ENCODE measurements around the gene ALG5.

The ALG5 gene

GRCh38 chr13:36979361-36980050 is 19.6 kb downstream of the ALG5 start:
- DNase-seq (ENCODE audit: low read depth in 3 of 3) = no peak

DNA sequence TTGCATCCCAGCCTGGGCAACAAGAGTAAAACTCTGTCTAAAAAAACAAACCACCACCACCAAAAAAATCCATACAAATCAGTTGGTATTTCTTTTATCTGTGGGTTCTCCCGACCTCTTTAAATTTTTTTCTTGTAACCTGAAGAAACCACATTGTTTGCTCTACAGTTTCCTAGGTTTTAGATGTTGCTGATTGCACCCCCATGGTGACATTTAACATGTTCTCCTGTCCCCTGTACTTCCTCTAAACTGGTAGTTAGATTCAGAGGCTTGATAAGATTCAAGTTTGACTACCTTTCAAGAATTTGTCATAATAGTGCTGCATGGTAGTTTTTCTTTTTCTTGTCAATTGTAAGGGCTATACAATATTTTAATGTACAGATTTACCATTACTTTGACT is 24.0 kb downstream of the ALG5 start:
- DNase-seq (ENCODE audit: low read depth in 3 of 3) = no peak

GRCh38 chr13:36973621-36974295 is 25.4 kb downstream of the ALG5 start:
- DNase-seq (ENCODE audit: low read depth in 3 of 3) = no peak

GRCh38 chr13:36973009-36973408 is 26.1 kb downstream of the ALG5 start:
- DNase-seq (ENCODE audit: low read depth in 3 of 3) = no peak

DNA sequence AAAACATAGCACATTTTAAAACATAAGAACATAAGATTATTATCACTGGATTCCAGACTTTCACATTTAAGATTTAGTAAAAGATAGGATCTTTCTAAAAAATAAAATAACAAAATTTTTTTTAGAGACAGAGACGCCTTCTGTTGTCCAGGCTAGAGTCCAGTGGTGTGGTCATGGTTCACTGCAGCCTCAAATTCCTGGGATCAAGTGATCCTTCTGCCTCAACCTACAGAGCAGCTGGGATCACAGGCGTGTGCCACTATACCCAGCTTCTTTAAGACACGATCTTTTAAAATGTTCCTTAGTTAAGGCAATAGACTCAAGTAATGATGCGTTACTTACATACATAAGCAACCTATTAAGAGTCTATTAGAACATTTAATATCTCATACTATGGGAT is 32.7 kb downstream of the ALG5 start:
- DNase-seq (ENCODE audit: low read depth in 3 of 3) = no peak

DNA sequence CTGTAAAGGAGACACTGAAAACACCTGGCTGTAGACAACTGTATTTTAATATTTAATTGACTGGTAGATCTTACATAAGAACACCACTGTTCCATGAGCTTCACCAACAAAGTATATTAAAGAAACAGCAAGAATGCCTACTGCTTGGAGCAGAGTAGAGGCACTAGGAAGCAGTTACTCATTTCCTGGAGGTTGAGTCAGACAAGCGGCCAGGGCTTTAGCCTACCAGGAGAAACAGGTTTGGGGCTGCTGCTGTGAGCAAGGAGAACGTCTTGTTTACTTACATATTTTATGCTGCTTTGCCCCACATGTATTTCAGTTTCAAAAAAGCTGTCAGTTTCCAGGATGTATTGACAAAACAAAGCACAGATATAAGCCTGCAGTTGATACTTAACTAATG is 33.4 kb downstream of the ALG5 start:
- DNase-seq (ENCODE audit: low read depth in 3 of 3) = no peak

DNA sequence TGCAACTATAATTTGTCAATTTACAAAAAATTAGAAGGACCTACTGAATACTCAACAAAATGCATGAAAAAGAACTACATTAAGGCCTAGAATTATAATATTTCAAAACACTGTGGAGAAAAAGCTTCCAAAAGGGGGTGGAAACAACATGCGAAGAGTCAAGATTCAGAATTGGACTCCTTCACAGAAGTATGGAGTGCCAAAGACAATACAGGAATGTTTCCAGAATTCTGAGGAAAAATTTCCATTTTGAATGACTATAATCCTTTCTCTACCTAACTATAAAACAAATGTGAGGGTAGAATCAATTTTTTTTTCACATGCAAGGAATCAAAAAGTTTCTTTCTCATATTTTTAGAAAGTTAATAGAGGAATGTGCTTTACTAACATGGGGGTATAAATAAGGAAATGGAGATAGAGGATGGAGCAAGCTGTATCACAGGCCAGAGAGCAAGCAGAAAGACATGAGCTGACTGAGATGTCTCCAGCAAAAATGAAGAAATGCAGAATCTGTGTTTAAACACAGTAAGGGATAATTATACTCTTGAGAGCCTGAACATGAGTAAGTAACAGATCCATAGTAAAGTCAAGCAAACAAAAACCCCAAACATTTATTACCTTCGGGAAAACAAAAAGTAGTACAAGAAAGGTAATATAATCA is 39.6 kb downstream of the ALG5 start:
- DNase-seq (ENCODE audit: low read depth in 3 of 3) = no peak

- DNase-seq (ENCODE audit: low read depth in 3 of 3) = no peak
These were observed 44.6 kb downstream of the ALG5 start for GRCh38 chr13:36954542-36954941.

GRCh38 chr13:36950920-36951319 is 48.2 kb downstream of the ALG5 start:
- DNase-seq (ENCODE audit: low read depth in 3 of 3) = no peak

DNA sequence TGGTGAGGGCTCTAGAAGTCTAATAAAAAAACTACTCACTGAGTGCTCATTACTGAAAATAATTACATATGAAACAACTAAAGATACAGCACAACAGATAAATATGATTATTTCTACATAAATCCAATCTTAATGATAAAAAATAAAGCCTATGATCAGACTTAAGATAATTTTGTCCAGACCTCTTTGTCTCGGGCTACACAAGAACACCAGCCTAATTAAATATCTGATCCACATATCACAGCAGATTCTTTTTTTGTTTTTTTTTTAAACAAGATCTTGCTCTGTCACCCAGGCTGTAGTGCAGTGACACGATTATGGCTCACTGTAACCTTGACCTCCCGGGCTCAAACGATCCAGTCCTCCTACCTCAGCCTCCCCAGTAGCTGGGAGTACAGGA is 48.8 kb downstream of the ALG5 start:
- DNase-seq (ENCODE audit: low read depth in 3 of 3) = no peak

- DNase-seq (ENCODE audit: low read depth in 3 of 3) = no peak
These were observed 54.1 kb downstream of the ALG5 start for GRCh38 chr13:36945078-36945477.

GRCh38 chr13:36925603-36926002 is 73.5 kb downstream of the ALG5 start:
- no peak for DNase-seq (ENCODE audit: low read depth in 3 of 3)

- no peak for DNase-seq (ENCODE audit: low read depth in 3 of 3)
These were observed 75.1 kb downstream of the ALG5 start for GRCh38 chr13:36924001-36924400.

- DNase-seq (ENCODE audit: low read depth in 3 of 3) = no peak
These were observed 77.4 kb downstream of the ALG5 start for GRCh38 chr13:36921631-36922301.

- DNase-seq (ENCODE audit: low read depth in 3 of 3) = no peak
These were observed 78.4 kb downstream of the ALG5 start for GRCh38 chr13:36920616-36921185.

DNA sequence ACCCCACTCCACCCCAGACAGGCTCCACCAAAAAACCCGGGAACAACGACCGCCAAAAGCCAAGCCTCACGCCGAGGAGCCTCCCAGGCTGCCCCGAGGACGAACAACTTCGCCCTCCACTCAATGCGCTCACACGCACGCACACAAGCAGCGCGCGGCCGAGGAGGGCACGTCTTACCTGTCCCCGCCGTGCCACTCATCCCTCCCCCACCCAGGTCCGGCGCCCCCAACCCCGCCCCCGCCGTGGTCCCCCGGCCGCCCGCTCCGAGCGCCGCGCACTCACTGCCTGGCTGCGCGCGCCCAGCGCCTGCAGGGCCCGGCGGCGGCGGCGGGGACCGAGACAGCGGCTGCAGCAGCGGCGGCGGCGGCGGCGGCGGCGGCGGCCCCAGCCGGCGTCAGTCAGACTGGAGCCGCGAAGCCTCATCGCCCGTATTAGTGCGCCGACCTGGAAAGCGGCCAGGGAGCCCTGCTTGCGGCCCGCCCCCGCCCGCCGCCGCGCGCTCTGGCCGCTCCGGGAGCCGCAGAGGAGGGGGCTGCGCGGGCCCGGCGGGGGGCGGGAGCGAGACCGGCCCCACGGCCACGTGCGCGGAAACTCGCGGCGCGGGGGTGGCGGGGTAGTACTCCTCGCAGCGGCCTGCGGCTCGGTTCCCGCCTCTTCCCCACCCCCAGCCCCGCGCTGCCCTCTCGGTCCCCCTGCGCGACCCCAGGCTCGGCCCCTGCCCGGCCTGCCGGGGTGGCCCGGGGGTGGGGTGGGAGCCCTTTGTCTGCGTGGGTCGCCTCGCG is 79.1 kb downstream of the ALG5 start, which contains the start of gene SMAD9:
Gene SMAD9, minus strand, starts transcription at position 406 of the 783 bp plus-strand sequence. CDS start 40,549 bp downstream, outside the sequence.
- DNase-seq (ENCODE audit: low read depth in 3 of 3) = no peak

GRCh38 chr13:36919171-36919832 is 79.8 kb downstream of the ALG5 start:
- no peak for DNase-seq (ENCODE audit: low read depth in 3 of 3)

GRCh38 chr13:36918246-36919131 is 80.7 kb downstream of the ALG5 start:
- DNase-seq (ENCODE audit: low read depth in 3 of 3) = no peak

DNA sequence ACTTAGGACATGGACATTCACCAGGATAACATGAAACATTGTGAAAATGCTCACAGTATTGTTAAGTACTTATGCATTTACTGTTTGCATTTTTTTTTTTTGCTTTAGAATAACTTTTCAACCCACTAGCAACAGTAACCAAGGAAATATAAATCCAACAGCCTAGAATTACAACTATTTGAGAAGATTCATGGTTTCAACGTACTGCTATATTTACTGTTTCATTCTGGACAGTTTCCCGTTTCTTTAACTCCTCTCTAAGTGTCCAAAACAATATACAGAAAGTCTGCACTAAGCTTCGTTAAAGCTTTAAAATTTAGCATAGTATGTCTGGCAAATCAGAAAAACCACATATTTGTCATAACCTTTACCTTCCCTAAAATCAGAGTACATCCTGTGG is 81.8 kb downstream of the ALG5 start:
- no peak for DNase-seq (ENCODE audit: low read depth in 3 of 3)
